ENCODE measurements around the gene CDHR2. TPM values are rescaled to one million over a fixed set of nuclear protein-coding genes. Genes with fewer than 3 reads are reported as not detected.

CDHR2 gene
- total and polyA plus RNA-seq, 3 donors from 2014 or later: 32.0 to 60.5 (median 39.8) TPM

GRCh38 chr5:176612008-176612407 lies 62.9 kb downstream of the CDHR2 start:
- 85 to 91% methylated on average over 6 of the region's 6 CpGs for WGBS, 2 donors
- Histone ChIP-seq H3K27ac (no peak overlapping the region), H3K4me3 (no peak overlapping the region), H3K27me3 (no peaks in the 10 kb centered on the region), H3K4me1 (peaks cover 4% of the 10 kb centered on the region), H3K9me3 (no peaks in the 10 kb centered on the region), H3K36me3 (ENCODE audit: low read depth, missing control alignments) (no peaks in the 10 kb centered on the region)
- DNase-seq: no peak
- intact Hi-C loops (cut with DNase I; ENCODE audit: low total_unique reads): no loop called here
- no peak for TF ChIP-seq CTCF (IDR thresholded peaks at IDR 0.05)
- no peak for TF ChIP-seq POLR2A (IDR thresholded peaks at IDR 0.05)

GRCh38 chr5:176612855-176613254 lies 63.7 kb downstream of the CDHR2 start:
- H3K4me3 ChIP-seq: no peak overlapping the region
- H3K36me3 ChIP-seq (ENCODE audit: low read depth, missing control alignments): no peaks in the 10 kb centered on the region
- TF ChIP-seq POLR2A (IDR thresholded peaks at IDR 0.05) (no peak), CTCF (IDR thresholded peaks at IDR 0.05) (no peak)
- intact Hi-C loops (cut with DNase I; ENCODE audit: low total_unique reads): no loop called here
- H3K27ac ChIP-seq: no peak overlapping the region
- H3K27me3 ChIP-seq: no peaks in the 10 kb centered on the region
- WGBS, 2 donors: 54 to 72% methylated on average over 2 of the region's 2 CpGs
- no peak for DNase-seq
- peaks cover 4% of the 10 kb centered on the region for H3K4me1 ChIP-seq
- no peaks in the 10 kb centered on the region for H3K9me3 ChIP-seq

- no peak for DNase-seq
- peaks cover 13% of the 10 kb centered on the region for H3K4me1 ChIP-seq
- intact Hi-C loops (cut with DNase I; ENCODE audit: low total_unique reads): no loop called here
- 63 to 74% methylated on average over 8 of the region's 8 CpGs for WGBS, 2 donors
- H3K27me3 ChIP-seq: no peaks in the 10 kb centered on the region
- H3K36me3 ChIP-seq (ENCODE audit: low read depth, missing control alignments): no peaks in the 10 kb centered on the region
- H3K27ac ChIP-seq: no peak overlapping the region
- no peaks in the 10 kb centered on the region for H3K9me3 ChIP-seq
- H3K4me3 ChIP-seq: no peak overlapping the region
- TF ChIP-seq POLR2A (IDR thresholded peaks at IDR 0.05) (no peak), CTCF (IDR thresholded peaks at IDR 0.05) (no peak)
These were observed 65.8 kb downstream of the CDHR2 start for GRCh38 chr5:176614805-176615478.

- no peak overlapping the region for H3K4me3 ChIP-seq
- H3K36me3 ChIP-seq (ENCODE audit: low read depth, missing control alignments): no peaks in the 10 kb centered on the region
- WGBS, 2 donors: 68 to 69% methylated on average over 7 of the region's 7 CpGs
- peaks cover 25% of the 10 kb centered on the region for H3K4me1 ChIP-seq
- TF ChIP-seq POLR2A (IDR thresholded peaks at IDR 0.05) (no peak), CTCF (IDR thresholded peaks at IDR 0.05) (no peak)
- intact Hi-C loops (cut with DNase I; ENCODE audit: low total_unique reads): no loop called here
- no peak overlapping the region for H3K27ac ChIP-seq
- no peak for DNase-seq
- no peaks in the 10 kb centered on the region for H3K9me3 ChIP-seq
- no peaks in the 10 kb centered on the region for H3K27me3 ChIP-seq
These were observed 67.4 kb downstream of the CDHR2 start for GRCh38 chr5:176616511-176616910.

GRCh38 chr5:176618783-176619182 lies 69.6 kb downstream of the CDHR2 start:
- no peaks in the 10 kb centered on the region for H3K9me3 ChIP-seq
- H3K27ac ChIP-seq: no peak overlapping the region
- WGBS, 2 donors: 6 to 17% methylated on average over 18 to 19 of the region's 19 CpGs
- H3K36me3 ChIP-seq (ENCODE audit: low read depth, missing control alignments): no peaks in the 10 kb centered on the region
- DNase-seq: no peak
- peaks cover 29% of the 10 kb centered on the region for H3K4me1 ChIP-seq
- intact Hi-C loops (cut with DNase I; ENCODE audit: low total_unique reads): no loop called here
- no peaks in the 10 kb centered on the region for H3K27me3 ChIP-seq
- TF ChIP-seq CTCF (IDR thresholded peaks at IDR 0.05) (no peak), POLR2A (IDR thresholded peaks at IDR 0.05) (no peak)
- H3K4me3 ChIP-seq: peak overlapping the region in 1 of 2 donors; percentile 36

Measured in testis (tissue), 3 donors.